ENCODE data around the gene CADM2. TPM values are rescaled to one million over a fixed set of nuclear protein-coding genes. Genes with fewer than 3 reads are reported as not detected.

The CADM2 gene
- total and polyA plus RNA-seq, 8 donors, result 0.28 to 4.6 (median 0.42) TPM

DNA sequence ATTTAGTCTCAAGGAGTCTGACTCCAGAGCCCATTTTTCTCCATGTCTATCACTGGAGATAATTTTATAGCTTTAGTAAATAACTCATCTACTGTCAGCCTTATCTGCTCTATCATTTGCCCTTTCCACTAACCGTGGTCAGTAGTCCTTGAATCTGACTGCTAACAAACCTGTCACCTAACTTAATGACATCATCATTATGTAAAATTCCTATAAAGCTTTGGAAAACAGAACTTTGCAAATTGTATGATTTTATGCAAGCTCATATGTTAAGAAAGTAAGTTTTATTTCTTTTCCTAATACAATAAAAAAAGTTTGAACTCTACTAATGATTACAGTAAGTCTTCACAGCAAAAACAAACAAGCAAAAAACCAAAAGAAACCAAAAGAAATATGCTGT lies 293.9 kb downstream of the CADM2 start:
- DNase-seq (no peak), FAIRE-seq (no peak), ATAC-seq (no peak)
- H3K9me3 ChIP-seq, result no peaks in the 10 kb centered on the region
- TF ChIP-seq, protein P1, sequence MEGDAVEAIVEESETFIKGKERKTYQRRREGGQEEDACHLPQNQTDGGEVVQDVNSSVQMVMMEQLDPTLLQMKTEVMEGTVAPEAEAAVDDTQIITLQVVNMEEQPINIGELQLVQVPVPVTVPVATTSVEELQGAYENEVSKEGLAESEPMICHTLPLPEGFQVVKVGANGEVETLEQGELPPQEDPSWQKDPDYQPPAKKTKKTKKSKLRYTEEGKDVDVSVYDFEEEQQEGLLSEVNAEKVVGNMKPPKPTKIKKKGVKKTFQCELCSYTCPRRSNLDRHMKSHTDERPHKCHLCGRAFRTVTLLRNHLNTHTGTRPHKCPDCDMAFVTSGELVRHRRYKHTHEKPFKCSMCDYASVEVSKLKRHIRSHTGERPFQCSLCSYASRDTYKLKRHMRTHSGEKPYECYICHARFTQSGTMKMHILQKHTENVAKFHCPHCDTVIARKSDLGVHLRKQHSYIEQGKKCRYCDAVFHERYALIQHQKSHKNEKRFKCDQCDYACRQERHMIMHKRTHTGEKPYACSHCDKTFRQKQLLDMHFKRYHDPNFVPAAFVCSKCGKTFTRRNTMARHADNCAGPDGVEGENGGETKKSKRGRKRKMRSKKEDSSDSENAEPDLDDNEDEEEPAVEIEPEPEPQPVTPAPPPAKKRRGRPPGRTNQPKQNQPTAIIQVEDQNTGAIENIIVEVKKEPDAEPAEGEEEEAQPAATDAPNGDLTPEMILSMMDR (IDR thresholded peaks at IDR 0.05), result no peak
- no peaks in the 10 kb centered on the region for H3K4me1 ChIP-seq
- no peaks in the 10 kb centered on the region for H3K36me3 ChIP-seq
- intact Hi-C loops (cut with DNase I), result no loop called here
- H3K4me3 ChIP-seq, result no peak overlapping the region
- no peak overlapping the region for H3K27ac ChIP-seq
- 2 to 5% methylated on average over 1 of the region's 1 CpG for WGBS, 2 donors
- H3K27me3 ChIP-seq, result no peaks in the 10 kb centered on the region

DNA sequence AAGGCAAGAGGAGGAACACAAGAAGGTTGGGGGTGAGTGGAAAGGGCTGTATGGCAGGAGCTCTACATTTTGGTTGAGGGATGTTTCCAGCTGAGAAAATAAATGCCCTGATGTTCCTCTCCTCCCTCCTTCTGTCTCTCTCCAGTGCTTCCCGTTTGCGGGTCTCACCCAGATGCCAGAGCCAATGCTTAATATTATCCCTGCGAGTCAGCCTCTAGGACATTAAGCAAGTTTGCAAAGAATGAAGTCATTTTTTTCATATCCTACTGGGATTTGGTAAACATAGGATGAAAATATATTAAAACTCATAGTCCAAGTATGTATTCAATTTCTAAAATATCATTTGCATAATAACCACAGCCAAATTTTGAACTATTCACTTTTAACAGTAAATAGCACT lies 295.9 kb downstream of the CADM2 start:
- no peaks in the 10 kb centered on the region for H3K9me3 ChIP-seq
- H3K36me3 ChIP-seq, result no peaks in the 10 kb centered on the region
- H3K4me1 ChIP-seq, result no peaks in the 10 kb centered on the region
- no peak overlapping the region for H3K4me3 ChIP-seq
- FAIRE-seq (no peak), DNase-seq (no peak), ATAC-seq (no peak)
- H3K27ac ChIP-seq, result no peak overlapping the region
- intact Hi-C loops (cut with DNase I), result no loop called here
- TF ChIP-seq, protein P1 (IDR thresholded peaks at IDR 0.05), result no peak
- WGBS, 2 donors, result 70 to 83% methylated on average over 3 of the region's 3 CpGs
- no peaks in the 10 kb centered on the region for H3K27me3 ChIP-seq

DNA sequence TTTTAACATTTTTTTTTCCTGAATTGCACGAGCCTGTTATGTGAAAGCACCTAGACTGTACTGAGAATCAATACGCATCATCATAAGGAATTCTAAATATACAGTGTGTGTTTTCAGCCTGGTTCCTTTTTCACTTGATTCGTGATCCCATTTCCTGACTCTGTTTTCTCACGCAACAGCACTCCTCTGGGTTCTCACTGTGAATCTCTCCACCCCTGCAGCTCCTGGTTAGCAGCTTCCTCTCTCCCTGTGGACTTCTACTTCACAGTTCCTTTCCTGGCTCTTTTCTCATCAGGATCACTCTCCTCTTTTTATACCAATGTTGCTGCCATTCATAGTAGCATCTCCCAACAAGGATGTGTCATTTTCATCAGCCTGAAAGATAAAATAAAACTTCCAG lies 297.2 kb downstream of the CADM2 start:
- Histone ChIP-seq H3K4me3 (no peak overlapping the region), H3K9me3 (no peaks in the 10 kb centered on the region), H3K27me3 (no peaks in the 10 kb centered on the region), H3K36me3 (no peaks in the 10 kb centered on the region), H3K4me1 (no peaks in the 10 kb centered on the region), H3K27ac (no peak overlapping the region)
- no peak for FAIRE-seq
- TF ChIP-seq, protein P1 (IDR thresholded peaks at IDR 0.05), result no peak
- intact Hi-C loops (cut with DNase I), result no loop called here
- ATAC-seq, result no peak
- no peak for DNase-seq
- 30 to 32% methylated on average over 4 of the region's 4 CpGs for WGBS, 2 donors

DNA sequence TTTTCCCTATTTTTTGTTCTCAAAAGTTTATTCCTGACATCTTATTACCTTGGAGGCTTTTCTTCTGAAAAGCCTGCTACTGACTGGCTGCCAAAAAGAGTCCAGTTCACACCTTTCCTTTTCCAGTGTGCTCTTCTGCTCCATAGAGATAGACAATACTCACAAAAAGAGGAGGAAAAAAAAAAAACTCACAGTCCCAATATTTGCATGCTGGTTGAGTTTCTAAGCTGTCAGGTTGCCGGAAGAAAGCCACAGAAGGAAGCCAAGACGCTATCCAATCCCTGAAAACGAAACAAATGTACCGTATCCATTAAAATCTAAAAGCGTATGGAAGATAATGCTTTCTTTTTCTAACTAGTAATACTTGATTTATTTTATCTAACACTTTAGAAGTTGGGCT lies 299.5 kb downstream of the CADM2 start:
- no peaks in the 10 kb centered on the region for H3K36me3 ChIP-seq
- no peaks in the 10 kb centered on the region for H3K4me1 ChIP-seq
- H3K4me3 ChIP-seq, result no peak overlapping the region
- no peak overlapping the region for H3K27ac ChIP-seq
- WGBS, 2 donors, result 86 to 89% methylated on average over 5 of the region's 5 CpGs
- TF ChIP-seq, protein P1 (IDR thresholded peaks at IDR 0.05), result no peak
- H3K27me3 ChIP-seq, result no peaks in the 10 kb centered on the region
- intact Hi-C loops (cut with DNase I), result no loop called here
- no peak for FAIRE-seq
- no peak for ATAC-seq
- H3K9me3 ChIP-seq, result no peaks in the 10 kb centered on the region
- no peak for DNase-seq

DNA sequence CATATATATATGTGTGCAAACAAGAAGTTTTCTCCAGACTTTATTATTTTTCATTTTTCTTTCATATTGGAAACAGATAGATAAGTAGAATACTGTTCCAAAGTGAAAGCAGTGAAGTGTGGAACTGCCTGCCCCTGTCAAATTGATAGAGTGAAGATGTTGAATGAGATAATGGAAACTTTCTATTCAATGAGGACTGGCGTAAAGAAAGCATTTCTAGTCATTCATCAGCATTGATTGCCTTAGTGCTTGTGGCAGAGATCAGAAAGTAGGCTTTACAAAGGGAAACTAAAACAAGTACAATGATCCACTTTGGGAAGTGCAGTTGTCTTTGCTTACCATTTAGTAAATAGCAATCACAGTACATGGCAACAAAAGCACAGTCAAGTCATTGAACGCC lies 300.0 kb downstream of the CADM2 start:
- Histone ChIP-seq H3K27ac (no peak overlapping the region), H3K4me3 (no peak overlapping the region), H3K36me3 (no peaks in the 10 kb centered on the region), H3K4me1 (no peaks in the 10 kb centered on the region), H3K9me3 (no peaks in the 10 kb centered on the region), H3K27me3 (no peaks in the 10 kb centered on the region)
- FAIRE-seq (no peak), DNase-seq (no peak), ATAC-seq (no peak)
- WGBS, 2 donors, result 78 to 82% methylated on average over 2 of the region's 2 CpGs
- TF ChIP-seq, protein P1 (IDR thresholded peaks at IDR 0.05), result no peak
- intact Hi-C loops (cut with DNase I), result no loop called here

Data from pancreas (tissue), 10 donors.